Gastrocnemius medialis (tissue), 4 donors: ENCODE data around the gene HK3. TPM values are rescaled to one million over a fixed set of nuclear protein-coding genes. Genes with fewer than 3 reads are reported as not detected.

Experiments used
- ATAC-seq, 2 donors: fragments of 150-250 bp; one replicate each; pipeline ENCODE4 v1.9.1; 2016
- DNase-seq, 2 donors: peaks; one replicate each; pipeline ENCODE4 v3.0.0-alpha.2; 2019
- H3K27ac ChIP-seq, 4 donors: fragments of 200-600 bp; sonication (generic); 1 replicate in 1 of 4; 2 replicates in 3 of 4; pipeline ENCODE4 v1.5.1; 2016 to 2018; ENCODE audit warnings: mild to moderate bottlenecking in 2 of 4, moderate library complexity in 1 of 4
- H3K27me3 ChIP-seq, 3 donors: fragments of 200-600 bp; sonication (generic) in 2 of 3; 1 replicate in 1 of 3; 2 replicates in 2 of 3; pipeline versions ENCODE4 v1.5.1 to v1.6.0; 2016 to 2019; ENCODE audit warnings: mild to moderate bottlenecking in 1 of 3, moderate library complexity in 1 of 3
- H3K36me3 ChIP-seq, 2 donors: fragments of 200-600 bp; sonication (generic) in 1 of 2; one replicate each; pipeline ENCODE4 v1.5.1; 2017 to 2018
- H3K4me1 ChIP-seq, 2 donors: fragments of 200-600 bp; sonication (generic) in 1 of 2; one replicate each; pipeline ENCODE4 v1.5.1; 2016 to 2017; ENCODE audit warnings: mild to moderate bottlenecking in 2 of 2
- H3K4me3 ChIP-seq, 4 donors: fragments of 200-600 bp; sonication (generic) in 3 of 4; 1 replicate in 1 of 4; 2 replicates in 3 of 4; pipeline ENCODE4 v1.5.1; 2016 to 2019; ENCODE audit warnings: mild to moderate bottlenecking in 2 of 4
- H3K9me3 ChIP-seq, 3 donors: fragments of 200-600 bp; sonication (generic) in 2 of 3; 1 replicate in 1 of 3; 2 replicates in 2 of 3; pipeline ENCODE4 v1.5.1; 2016 to 2019
- CTCF ChIP-seq, 5 experiments: fragments of 450-650 bp in 3 of 5; fragments of 200-600 bp in 2 of 5; sonication (generic) in 2 of 5; IDR thresholded peaks in 4 of 5; conservative IDR thresholded peaks in 1 of 5; 1 replicate in 4 of 5; 2 replicates in 1 of 5; pipeline ENCODE4 v1.5.1; 2016 to 2019; ENCODE audit warnings: antibody characterized with exemption in 5 of 5, mild to moderate bottlenecking in 3 of 5, moderate library complexity in 3 of 5
- POLR2A ChIP-seq, 2 donors: fragments of 450-650 bp; IDR thresholded peaks; one replicate each; pipeline ENCODE4 v1.6.1; 2017; ENCODE audit warnings: antibody characterized with exemption in 2 of 2, mild to moderate bottlenecking in 2 of 2, moderate library complexity in 2 of 2
- in situ Hi-C, 4 donors: fragments of 200-750 bp; cut with MboI; loops; one replicate each; pipeline versions ENCODE4 v1.15.0 to v1.8.0; 2017; ENCODE audit warnings: low sequenced_read_pairs in 4 of 4
- intact Hi-C: fragments of 100-400 bp; cut with DNase I; formaldehyde crosslinking; loops from one replicate; pipeline ENCODE4 v1.15.1; 2023; ENCODE audit warnings: low total_unique reads
- total RNA-seq, 4 donors: library from RNA; depleted of rRNA; stranded (reverse); fragments of >200 nt; gene quantifications; one replicate each; pipeline versions ENCODE4 v1.1.0 to v1.2.3, GENCODE V29; 2016

Gene HK3
- total RNA-seq, 4 donors from 2014 or later, result 0.53 to 2.6 (median 2.4) TPM

GRCh38 chr5:176863765-176864098, 35.4 kb downstream of the HK3 start:
- intact Hi-C loops (no loop called here), in situ Hi-C loops (no loop called here)
- no peak for TF ChIP-seq CTCF (IDR thresholded peaks at IDR 0.05 in 4 of 5, conservative IDR thresholded peaks at IDR 0.05 in 1 of 5)
- no peak for TF ChIP-seq POLR2A (IDR thresholded peaks at IDR 0.05)

GRCh38 chr5:176863041-176863764, 35.9 kb downstream of the HK3 start:
- in situ Hi-C loops (no loop called here), intact Hi-C loops (no loop called here)
- H3K4me3 ChIP-seq, result no peak overlapping the region
- ATAC-seq (no peak), DNase-seq (no peak)
- H3K27me3 ChIP-seq, result peaks cover 8 to 42% (median 34%) of the 10 kb centered on the region in 3 donors
- TF ChIP-seq CTCF (IDR thresholded peaks at IDR 0.05 in 4 of 5, conservative IDR thresholded peaks at IDR 0.05 in 1 of 5) (no peak), POLR2A (IDR thresholded peaks at IDR 0.05) (no peak)
- H3K36me3 ChIP-seq, result no peaks in the 10 kb centered on the region
- H3K27ac ChIP-seq, result no peak overlapping the region
- H3K9me3 ChIP-seq, result no peaks in the 10 kb centered on the region
- H3K4me1 ChIP-seq, result no peaks in the 10 kb centered on the region

More at GRCh38 chr5:176863765-176864098, 35.4 kb downstream of the HK3 start:
- no peak overlapping the region for H3K27ac ChIP-seq
- H3K4me3 ChIP-seq, result no peak overlapping the region
- no peaks in the 10 kb centered on the region for H3K9me3 ChIP-seq
- no peak for DNase-seq
- no peaks in the 10 kb centered on the region for H3K36me3 ChIP-seq
- H3K4me1 ChIP-seq, result no peaks in the 10 kb centered on the region
- no peak for ATAC-seq
- H3K27me3 ChIP-seq, result peaks cover 12 to 42% (median 36%) of the 10 kb centered on the region in 3 donors

GRCh38 chr5:176862330-176862995, 36.7 kb downstream of the HK3 start:
- Histone ChIP-seq H3K9me3 (no peaks in the 10 kb centered on the region), H3K4me3 (no peak overlapping the region), H3K36me3 (no peaks in the 10 kb centered on the region), H3K27me3 (peaks cover 8 to 42% (median 32%) of the 10 kb centered on the region in 3 donors), H3K27ac (no peak overlapping the region), H3K4me1 (no peaks in the 10 kb centered on the region)
- ATAC-seq (no peak), DNase-seq (no peak)
- in situ Hi-C loops (no loop called here), intact Hi-C loops (no loop called here)
- no peak for TF ChIP-seq CTCF (IDR thresholded peaks at IDR 0.05 in 4 of 5, conservative IDR thresholded peaks at IDR 0.05 in 1 of 5)
- no peak for TF ChIP-seq POLR2A (IDR thresholded peaks at IDR 0.05)

GRCh38 chr5:176861276-176861675, 37.9 kb downstream of the HK3 start:
- no peak overlapping the region for H3K27ac ChIP-seq
- in situ Hi-C loops, result no loop called here
- ATAC-seq (no peak), DNase-seq (no peak)
- H3K36me3 ChIP-seq, result no peaks in the 10 kb centered on the region
- peaks cover 2 to 32% (median 21%) of the 10 kb centered on the region in 3 donors for H3K27me3 ChIP-seq
- no peak overlapping the region for H3K4me3 ChIP-seq
- no peaks in the 10 kb centered on the region for H3K9me3 ChIP-seq
- intact Hi-C loops, result no loop called here
- H3K4me1 ChIP-seq, result no peaks in the 10 kb centered on the region
- no peak for TF ChIP-seq POLR2A (IDR thresholded peaks at IDR 0.05)

- peaks cover 2 to 23% (median 12%) of the 10 kb centered on the region in 3 donors for H3K27me3 ChIP-seq
- intact Hi-C loops (no loop called here), in situ Hi-C loops (no loop called here)
- no peaks in the 10 kb centered on the region for H3K9me3 ChIP-seq
- no peak overlapping the region for H3K4me3 ChIP-seq
- ATAC-seq (no peak), DNase-seq (no peak)
- H3K4me1 ChIP-seq, result no peaks in the 10 kb centered on the region
- no peak overlapping the region for H3K27ac ChIP-seq
- TF ChIP-seq CTCF (IDR thresholded peaks at IDR 0.05 in 4 of 5, conservative IDR thresholded peaks at IDR 0.05 in 1 of 5) (no peak), POLR2A (IDR thresholded peaks at IDR 0.05) (no peak)
- H3K36me3 ChIP-seq, result no peaks in the 10 kb centered on the region
Observed at GRCh38 chr5:176860381-176860780, 38.8 kb downstream of the HK3 start.
